Neural cell (in vitro differentiated cells): Measurements from ENCODE around the gene HS6ST2. TPM values are rescaled to one million over a fixed set of nuclear protein-coding genes. Genes with fewer than 3 reads are reported as not detected.

Experiments
- H2AFZ ChIP-seq: fragments of 200-600, 300-800 bp; sonication (generic), shearing (Covaris generic); 2 replicates; pipeline ENCODE4 v1.6.0; 2014; ENCODE audit warnings: low read depth, mild to moderate bottlenecking, antibody characterized with exemption, low read length, moderate library complexity
- H3F3A ChIP-seq: fragments of 200-600 bp; shearing (Covaris generic); 2 replicates; pipeline ENCODE4 v1.6.1; 2016; ENCODE audit warnings: mild to moderate bottlenecking, moderate library complexity, mixed read lengths, antibody characterized with exemption, low read length; ENCODE audit not compliant: insufficient read depth, poor library complexity, severe bottlenecking
- H3K27ac ChIP-seq: fragments of 200-600, 300-800 bp; sonication (generic), shearing (Covaris generic); 2 replicates; pipeline ENCODE4 v1.5.1; 2014; ENCODE audit warnings: mild to moderate bottlenecking, low read length, moderate library complexity
- H3K27me3 ChIP-seq: fragments of 300-800, 200-600 bp; sonication (generic), shearing (Covaris generic); 2 replicates; pipeline ENCODE4 v1.6.0; 2014; ENCODE audit warnings: mild to moderate bottlenecking, low read depth, low read length, moderate library complexity; ENCODE audit not compliant: insufficient read depth
- H3K36me3 ChIP-seq: fragments of 300-800, 200-600 bp; sonication (generic), shearing (Covaris generic); 2 replicates; pipeline ENCODE4 v1.5.1; 2014; ENCODE audit warnings: mild to moderate bottlenecking, antibody characterized with exemption, low read length, moderate library complexity; ENCODE audit not compliant: insufficient read depth
- H3K4me2 ChIP-seq: fragments of 300-800, 200-600 bp; sonication (generic), shearing (Covaris generic); 2 replicates; pipeline ENCODE4 v1.6.0; 2014; ENCODE audit warnings: mild to moderate bottlenecking, low read length
- H3K4me3 ChIP-seq: fragments of 300-800, 200-600 bp; sonication (generic), shearing (Covaris generic); 2 replicates; pipeline ENCODE4 v1.5.1; 2014; ENCODE audit warnings: mild to moderate bottlenecking, low read length, moderate library complexity
- H3K79me2 ChIP-seq: fragments of 200-600 bp; shearing (Covaris generic); replicated peaks from 2 replicates; pipeline ENCODE4 v1.6.0; 2014; ENCODE audit warnings: mild to moderate bottlenecking, low read length, moderate library complexity; ENCODE audit not compliant: insufficient read depth
- H3K9ac ChIP-seq: fragments of 300-800, 200-600 bp; sonication (generic), shearing (Covaris generic); 2 replicates; pipeline ENCODE4 v1.6.1; 2016; ENCODE audit warnings: mild to moderate bottlenecking, low read length, mixed read lengths
- H3K9me2 ChIP-seq: fragments of 200-600 bp; shearing (Covaris generic); 2 replicates; pipeline ENCODE4 v1.6.1; 2016; ENCODE audit warnings: mild to moderate bottlenecking, low read length, mixed read lengths; ENCODE audit not compliant: insufficient read depth
- H3K9me3 ChIP-seq: fragments of 200-600, 300-800 bp; sonication (generic), shearing (Covaris generic); 2 replicates; pipeline ENCODE4 v1.6.1; 2016; ENCODE audit warnings: mild to moderate bottlenecking, mixed run types, low read length, moderate library complexity, mixed read lengths
- H4K20me1 ChIP-seq: fragments of 200-600 bp; shearing (Covaris generic); 2 replicates; pipeline ENCODE4 v1.6.1; 2016; ENCODE audit warnings: mild to moderate bottlenecking, mixed run types; ENCODE audit not compliant: insufficient read depth
- EP300 ChIP-seq: fragments of 450-650 bp; conservative IDR thresholded peaks from 2 replicates; pipeline ENCODE4 v1.6.1; 2014; ENCODE audit warnings: antibody characterized with exemption, mild to moderate bottlenecking, moderate library complexity; ENCODE audit not compliant: poor library complexity, severe bottlenecking
- EZH2 ChIP-seq: fragments of 200-600, 300-800 bp; shearing (Covaris generic), sonication (generic); IDR thresholded peaks from 2 replicates; pipeline ENCODE4 v1.6.1; 2014; ENCODE audit warnings: antibody characterized with exemption, low read length, borderline replicate concordance, mild to moderate bottlenecking; ENCODE audit not compliant: insufficient read depth, poor library complexity, severe bottlenecking
- MXI1 ChIP-seq: fragments of 450-650 bp; conservative IDR thresholded peaks from 2 replicates; pipeline ENCODE4 v1.6.1; 2014; ENCODE audit warnings: antibody characterized with exemption, mild to moderate bottlenecking; ENCODE audit not compliant: poor library complexity, severe bottlenecking
- POLR2AphosphoS5 ChIP-seq: IDR thresholded peaks from 2 replicates; pipeline ENCODE4 v1.6.1; 2012
- RAD21 ChIP-seq: fragments of 450-650 bp; conservative IDR thresholded peaks from 2 replicates; pipeline ENCODE4 v1.6.1; 2014; ENCODE audit warnings: antibody characterized with exemption, mild to moderate bottlenecking, moderate library complexity
- SMC3 ChIP-seq: fragments of 450-650 bp; conservative IDR thresholded peaks from 2 replicates; pipeline ENCODE4 v1.6.1; 2014; ENCODE audit warnings: antibody characterized with exemption, mild to moderate bottlenecking, moderate library complexity; ENCODE audit not compliant: poor library complexity
- TAF1 ChIP-seq: IDR thresholded peaks from 2 replicates; pipeline ENCODE4 v1.6.1; 2012; ENCODE audit warnings: low read depth
- polyA plus RNA-seq: library from polyadenylated mRNA; depleted of rRNA; stranded (reverse); fragments of >200 nt; gene quantifications from 2 replicates; pipeline ENCODE4 v1.2.3, GENCODE V29; 2014
- TF ChIP-seq, protein P1 (sequence below): IDR thresholded peaks from 2 replicates; pipeline ENCODE4 v1.6.1; 2012; ENCODE audit warnings: borderline replicate concordance
- TF ChIP-seq, protein P2 (sequence below): fragments of 450-650 bp; IDR thresholded peaks from 2 replicates; pipeline ENCODE4 v1.5.1; 2014; ENCODE audit warnings: antibody characterized with exemption, mild to moderate bottlenecking, moderate library complexity; ENCODE audit not compliant: poor library complexity, severe bottlenecking

Gene HS6ST2
- polyA plus RNA-seq, 1 donor from 2014 or later: 43.0 TPM

DNA sequence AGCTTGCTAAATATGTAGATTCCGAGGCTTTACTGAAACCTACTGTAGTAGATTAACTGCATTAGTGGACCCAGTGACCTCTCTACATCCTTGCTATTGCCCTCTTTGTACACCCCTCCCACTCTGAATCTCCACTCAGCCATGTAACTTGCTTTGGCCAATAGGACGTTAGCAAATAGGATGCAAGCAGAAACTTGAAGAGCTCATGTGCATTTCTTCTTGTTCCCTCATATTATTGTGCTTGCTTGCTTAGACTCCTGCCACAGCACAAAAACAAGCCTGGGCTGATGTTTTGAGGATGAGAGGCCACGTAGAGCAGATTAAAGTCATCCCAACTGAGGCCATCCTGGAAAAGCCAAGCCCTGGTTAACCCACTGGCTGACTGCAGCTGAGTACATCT lies 147.9 kb downstream of the HS6ST2 start:
- H3K79me2 ChIP-seq: no peaks in the 10 kb centered on the region
- no peaks in the 10 kb centered on the region for H3K27me3 ChIP-seq
- no peak overlapping the region for H2AFZ ChIP-seq
- H4K20me1 ChIP-seq: no peaks in the 10 kb centered on the region
- no peak overlapping the region for H3K4me2 ChIP-seq
- TF ChIP-seq, protein P1, sequence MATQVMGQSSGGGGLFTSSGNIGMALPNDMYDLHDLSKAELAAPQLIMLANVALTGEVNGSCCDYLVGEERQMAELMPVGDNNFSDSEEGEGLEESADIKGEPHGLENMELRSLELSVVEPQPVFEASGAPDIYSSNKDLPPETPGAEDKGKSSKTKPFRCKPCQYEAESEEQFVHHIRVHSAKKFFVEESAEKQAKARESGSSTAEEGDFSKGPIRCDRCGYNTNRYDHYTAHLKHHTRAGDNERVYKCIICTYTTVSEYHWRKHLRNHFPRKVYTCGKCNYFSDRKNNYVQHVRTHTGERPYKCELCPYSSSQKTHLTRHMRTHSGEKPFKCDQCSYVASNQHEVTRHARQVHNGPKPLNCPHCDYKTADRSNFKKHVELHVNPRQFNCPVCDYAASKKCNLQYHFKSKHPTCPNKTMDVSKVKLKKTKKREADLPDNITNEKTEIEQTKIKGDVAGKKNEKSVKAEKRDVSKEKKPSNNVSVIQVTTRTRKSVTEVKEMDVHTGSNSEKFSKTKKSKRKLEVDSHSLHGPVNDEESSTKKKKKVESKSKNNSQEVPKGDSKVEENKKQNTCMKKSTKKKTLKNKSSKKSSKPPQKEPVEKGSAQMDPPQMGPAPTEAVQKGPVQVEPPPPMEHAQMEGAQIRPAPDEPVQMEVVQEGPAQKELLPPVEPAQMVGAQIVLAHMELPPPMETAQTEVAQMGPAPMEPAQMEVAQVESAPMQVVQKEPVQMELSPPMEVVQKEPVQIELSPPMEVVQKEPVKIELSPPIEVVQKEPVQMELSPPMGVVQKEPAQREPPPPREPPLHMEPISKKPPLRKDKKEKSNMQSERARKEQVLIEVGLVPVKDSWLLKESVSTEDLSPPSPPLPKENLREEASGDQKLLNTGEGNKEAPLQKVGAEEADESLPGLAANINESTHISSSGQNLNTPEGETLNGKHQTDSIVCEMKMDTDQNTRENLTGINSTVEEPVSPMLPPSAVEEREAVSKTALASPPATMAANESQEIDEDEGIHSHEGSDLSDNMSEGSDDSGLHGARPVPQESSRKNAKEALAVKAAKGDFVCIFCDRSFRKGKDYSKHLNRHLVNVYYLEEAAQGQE: no peak
- no peak for TF ChIP-seq POLR2AphosphoS5
- TF ChIP-seq EZH2: no peak
- no peak for TF ChIP-seq TAF1
- no peak for TF ChIP-seq RAD21
- TF ChIP-seq, protein P2, sequence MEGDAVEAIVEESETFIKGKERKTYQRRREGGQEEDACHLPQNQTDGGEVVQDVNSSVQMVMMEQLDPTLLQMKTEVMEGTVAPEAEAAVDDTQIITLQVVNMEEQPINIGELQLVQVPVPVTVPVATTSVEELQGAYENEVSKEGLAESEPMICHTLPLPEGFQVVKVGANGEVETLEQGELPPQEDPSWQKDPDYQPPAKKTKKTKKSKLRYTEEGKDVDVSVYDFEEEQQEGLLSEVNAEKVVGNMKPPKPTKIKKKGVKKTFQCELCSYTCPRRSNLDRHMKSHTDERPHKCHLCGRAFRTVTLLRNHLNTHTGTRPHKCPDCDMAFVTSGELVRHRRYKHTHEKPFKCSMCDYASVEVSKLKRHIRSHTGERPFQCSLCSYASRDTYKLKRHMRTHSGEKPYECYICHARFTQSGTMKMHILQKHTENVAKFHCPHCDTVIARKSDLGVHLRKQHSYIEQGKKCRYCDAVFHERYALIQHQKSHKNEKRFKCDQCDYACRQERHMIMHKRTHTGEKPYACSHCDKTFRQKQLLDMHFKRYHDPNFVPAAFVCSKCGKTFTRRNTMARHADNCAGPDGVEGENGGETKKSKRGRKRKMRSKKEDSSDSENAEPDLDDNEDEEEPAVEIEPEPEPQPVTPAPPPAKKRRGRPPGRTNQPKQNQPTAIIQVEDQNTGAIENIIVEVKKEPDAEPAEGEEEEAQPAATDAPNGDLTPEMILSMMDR: no peak
- no peak for TF ChIP-seq EP300
- TF ChIP-seq MXI1: no peak
- TF ChIP-seq SMC3: no peak
- H3K36me3 ChIP-seq: no peaks in the 10 kb centered on the region
- H3K9ac ChIP-seq: no peak overlapping the region
- no peak overlapping the region for H3K4me3 ChIP-seq
- H3K9me2 ChIP-seq: no peaks in the 10 kb centered on the region
- H3K9me3 ChIP-seq: no peaks in the 10 kb centered on the region
- no peak overlapping the region for H3K27ac ChIP-seq
- no peaks in the 10 kb centered on the region for H3F3A ChIP-seq

- H3K9ac ChIP-seq: no peak overlapping the region
- H3K4me2 ChIP-seq: no peak overlapping the region
- H3K9me2 ChIP-seq: no peaks in the 10 kb centered on the region
- H3K79me2 ChIP-seq: no peaks in the 10 kb centered on the region
- H3K9me3 ChIP-seq: no peaks in the 10 kb centered on the region
- H3K4me3 ChIP-seq: no peak overlapping the region
- H3K36me3 ChIP-seq: no peaks in the 10 kb centered on the region
- H2AFZ ChIP-seq: no peak overlapping the region
- H4K20me1 ChIP-seq: no peaks in the 10 kb centered on the region
- H3K27ac ChIP-seq: no peak overlapping the region
- H3K27me3 ChIP-seq: no peaks in the 10 kb centered on the region
- no peak for TF ChIP-seq EP300
- TF ChIP-seq EZH2: no peak
- TF ChIP-seq RAD21: no peak
- TF ChIP-seq TAF1: no peak
- TF ChIP-seq SMC3: no peak
- TF ChIP-seq POLR2AphosphoS5: no peak
- TF ChIP-seq MXI1: no peak
- TF ChIP-seq, protein P1: no peak
- TF ChIP-seq, protein P2: no peak
- no peaks in the 10 kb centered on the region for H3F3A ChIP-seq
Measured at GRCh38 chrX:132809581-132809980, 148.8 kb downstream of the HS6ST2 start.
